OCI-LY7 (cell line): ENCODE results near the gene USP28. TPM values are rescaled to one million over a fixed set of nuclear protein-coding genes. Genes with fewer than 3 reads are reported as not detected.

ENCODE experiments used
- BruUV-seq: library from RNA; stranded (reverse); fragments of 400-500 nt; replicated peaks from 2 replicates; lab custom pipeline; 2021; lab: Mats Ljungman, UMichigan
- CTCF ChIA-PET: fragments of 300-600 bp; sonication (Branson Sonifier 250); formaldehyde crosslinking; loops from one replicate; lab custom pipeline; 2022; ENCODE audit warnings: antibody characterized with exemption; ENCODE audit not compliant: unreplicated experiment; lab: Charles Lee
- POLR2A ChIA-PET: fragments of 300-600 bp; sonication (Branson Sonifier 250); formaldehyde crosslinking; loops from one replicate; lab custom pipeline; 2022; ENCODE audit warnings: antibody characterized with exemption; lab: Charles Lee
- DNase-seq: peaks from one replicate; pipeline ENCODE4 v3.0.0-alpha.2; 2015; ENCODE audit warnings: low spot score
- H2AFZ ChIP-seq: fragments of 200-600 bp; sonication (generic), shearing (Covaris generic); 2 replicates; pipeline ENCODE4 v1.6.1; 2014; ENCODE audit warnings: mild to moderate bottlenecking, antibody characterized with exemption, low read length, moderate library complexity
- H3K27ac ChIP-seq: fragments of 200-600 bp; sonication (generic); 2 replicates; pipeline ENCODE4 v1.5.1; 2014; ENCODE audit warnings: mixed run types, low read depth, mild to moderate bottlenecking, moderate library complexity, low read length, inconsistent platforms; ENCODE audit not compliant: poor library complexity, severe bottlenecking
- H3K36me3 ChIP-seq: fragments of 200-600 bp; sonication (generic); 2 replicates; pipeline ENCODE4 v1.6.1; 2014; ENCODE audit warnings: mild to moderate bottlenecking, antibody characterized with exemption, low read length, moderate library complexity, mixed read lengths; ENCODE audit not compliant: insufficient read depth
- H3K4me1 ChIP-seq: fragments of 200-600 bp; sonication (generic); 2 replicates; pipeline ENCODE4 v1.5.1; 2014; ENCODE audit warnings: mild to moderate bottlenecking, low read length; ENCODE audit not compliant: insufficient read depth, poor library complexity, severe bottlenecking
- H3K4me2 ChIP-seq: fragments of 200-600 bp; sonication (generic); 2 replicates; pipeline ENCODE4 v1.6.1; 2014; ENCODE audit warnings: mild to moderate bottlenecking, low read length
- H3K4me3 ChIP-seq: fragments of 200-600 bp; sonication (generic); 2 replicates; pipeline ENCODE4 v1.5.1; 2014; ENCODE audit warnings: mild to moderate bottlenecking, low read depth, low read length; ENCODE audit not compliant: poor library complexity, severe bottlenecking
- H3K79me2 ChIP-seq: fragments of 200-600 bp; sonication (generic); 2 replicates; pipeline ENCODE4 v1.6.1; 2016; ENCODE audit warnings: low read depth, mild to moderate bottlenecking, low read length, moderate library complexity, mixed read lengths; ENCODE audit not compliant: insufficient read depth
- H3K9me2 ChIP-seq: fragments of 200-600 bp; sonication (generic); 2 replicates; pipeline ENCODE4 v1.6.1; 2016; ENCODE audit warnings: mild to moderate bottlenecking, low read length, mixed read lengths; ENCODE audit not compliant: insufficient read depth
- H3K9me3 ChIP-seq: fragments of 200-600 bp; sonication (generic); 2 replicates; pipeline ENCODE4 v1.6.1; 2014; ENCODE audit warnings: mild to moderate bottlenecking, mixed run types, low read length, mixed read lengths
- H4K20me1 ChIP-seq: fragments of 200-600 bp; sonication (generic); 2 replicates; pipeline ENCODE4 v1.6.1; 2014; ENCODE audit warnings: mild to moderate bottlenecking, antibody characterized with exemption, low read length, moderate library complexity, mixed read lengths; ENCODE audit not compliant: insufficient read depth
- EZH2phosphoT487 ChIP-seq: fragments of 200-600 bp; sonication (generic); IDR thresholded peaks from 2 replicates; pipeline ENCODE4 v1.6.1; 2018; ENCODE audit warnings: low read depth, borderline replicate concordance, mild to moderate bottlenecking, mixed run types, antibody characterized with exemption, low read length, moderate library complexity, mixed read lengths
- intact Hi-C: fragments of 100-400 bp; cut with micrococcal nuclease; formaldehyde crosslinking; loops from one replicate; pipeline ENCODE4 v1.10.0; 2022; ENCODE audit not compliant: unreplicated experiment
- total RNA-seq, 2 experiments: library from RNA; depleted of rRNA in 1 of 2; stranded (reverse); fragments of >200 nt in 1 of 2; shearing (Covaris generic) in 1 of 2; gene quantifications; 2 replicates each; pipeline ENCODE4 v1.2.3, GENCODE V29; 2014 to 2022
- TF ChIP-seq, protein P1 (sequence below): fragments of 200-600 bp; sonication (generic); conservative IDR thresholded peaks from 2 replicates; pipeline ENCODE4 v1.5.1; 2014; ENCODE audit warnings: mild to moderate bottlenecking, antibody characterized with exemption, low read length, moderate library complexity, mixed read lengths

USP28 gene
- total RNA-seq, 2 experiments from 2014 or later: 26.8 to 37.1 TPM

- H3K79me2 ChIP-seq: peaks cover 25% of the 10 kb centered on the region
- TF ChIP-seq, protein P1, sequence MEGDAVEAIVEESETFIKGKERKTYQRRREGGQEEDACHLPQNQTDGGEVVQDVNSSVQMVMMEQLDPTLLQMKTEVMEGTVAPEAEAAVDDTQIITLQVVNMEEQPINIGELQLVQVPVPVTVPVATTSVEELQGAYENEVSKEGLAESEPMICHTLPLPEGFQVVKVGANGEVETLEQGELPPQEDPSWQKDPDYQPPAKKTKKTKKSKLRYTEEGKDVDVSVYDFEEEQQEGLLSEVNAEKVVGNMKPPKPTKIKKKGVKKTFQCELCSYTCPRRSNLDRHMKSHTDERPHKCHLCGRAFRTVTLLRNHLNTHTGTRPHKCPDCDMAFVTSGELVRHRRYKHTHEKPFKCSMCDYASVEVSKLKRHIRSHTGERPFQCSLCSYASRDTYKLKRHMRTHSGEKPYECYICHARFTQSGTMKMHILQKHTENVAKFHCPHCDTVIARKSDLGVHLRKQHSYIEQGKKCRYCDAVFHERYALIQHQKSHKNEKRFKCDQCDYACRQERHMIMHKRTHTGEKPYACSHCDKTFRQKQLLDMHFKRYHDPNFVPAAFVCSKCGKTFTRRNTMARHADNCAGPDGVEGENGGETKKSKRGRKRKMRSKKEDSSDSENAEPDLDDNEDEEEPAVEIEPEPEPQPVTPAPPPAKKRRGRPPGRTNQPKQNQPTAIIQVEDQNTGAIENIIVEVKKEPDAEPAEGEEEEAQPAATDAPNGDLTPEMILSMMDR: no peak
- TF ChIP-seq EZH2phosphoT487: no peak
- 0 out of 2 replicates have a peak, but pooled peaks cover 4% of the 10 kb centered on the region for H4K20me1 ChIP-seq
- peak overlapping the region; percentile 96 for H3K4me3 ChIP-seq
- H3K9me3 ChIP-seq: no peaks in the 10 kb centered on the region
- ChIA-PET CTCF (no interaction called here), POLR2A (interaction anchor here (0.9 to 1.3 kb wide), 3 partner anchors 9 to 1343 kb away, joined by 3 to 5 read pairs (median 3); no protein-coding TSS in a partner anchor)
- H3K36me3 ChIP-seq: peaks cover 10% of the 10 kb centered on the region; the same call in 1 of the 2 replicates
- intact Hi-C loops: loop anchor here (5.0 to 10.0 kb wide), 3 partner anchors 69 to 529 kb away; partner anchors contain the start of genes C11orf71, HTR3A and RBM7
- no peaks in the 10 kb centered on the region for H3K9me2 ChIP-seq
- DNase-seq: peak; percentile 64
- BruUV-seq: TSS peak; percentile 93
- H3K4me2 ChIP-seq: peak overlapping the region; percentile 82
- H2AFZ ChIP-seq: peak overlapping the region; percentile 91
- H3K4me1 ChIP-seq: peaks cover 40% of the 10 kb centered on the region
- H3K27ac ChIP-seq: peak overlapping the region; percentile 68
Observed at GRCh38 chr11:113876074-113876797, 864 bp upstream of the USP28 start.

GRCh38 chr11:113874581-113875233 is 665 bp downstream of the USP28 start:
- intact Hi-C loops: loop anchor here (2.0 to 10.0 kb wide), 4 partner anchors 67 to 530 kb away; partner anchors contain the start of genes C11orf71, HTR3A, RBM7 and ZW10
- Histone ChIP-seq H3K4me3 (peak overlapping the region; percentile 96), H2AFZ (peak overlapping the region; percentile 82; the same call in 1 of the 2 replicates), H3K27ac (peak overlapping the region; percentile 30), H3K4me1 (peaks cover 45% of the 10 kb centered on the region), H3K9me3 (no peaks in the 10 kb centered on the region), H3K79me2 (peaks cover 25% of the 10 kb centered on the region), H3K9me2 (no peaks in the 10 kb centered on the region), H4K20me1 (0 out of 2 replicates have a peak, but pooled peaks cover 4% of the 10 kb centered on the region), H3K36me3 (peaks cover 15% of the 10 kb centered on the region; the same call in 1 of the 2 replicates), H3K4me2 (peak overlapping the region; percentile 71)
- TSS peak; percentile 58 for BruUV-seq
- POLR2A ChIA-PET: interaction anchor here (0.6 to 0.7 kb wide), 6 partner anchors 29 to 608 kb away, joined by 3 to 5 read pairs (median 4); no protein-coding TSS in a partner anchor
- DNase-seq: no peak
- TF ChIP-seq EZH2phosphoT487: no peak
- TF ChIP-seq, protein P1: no peak
- CTCF ChIA-PET: interaction anchor here (0.6 kb wide), 1 partner anchor 99 kb away, joined by 15 read pairs; no protein-coding TSS in a partner anchor
